ENCODE measurements around the gene ADAMTS7.
"Not testable (repeated sequence)": the region's sequence is repeated elsewhere in the genome, so short reads cannot be mapped to it uniquely, and the experiment has no call there.

The ADAMTS7 gene

DNA sequence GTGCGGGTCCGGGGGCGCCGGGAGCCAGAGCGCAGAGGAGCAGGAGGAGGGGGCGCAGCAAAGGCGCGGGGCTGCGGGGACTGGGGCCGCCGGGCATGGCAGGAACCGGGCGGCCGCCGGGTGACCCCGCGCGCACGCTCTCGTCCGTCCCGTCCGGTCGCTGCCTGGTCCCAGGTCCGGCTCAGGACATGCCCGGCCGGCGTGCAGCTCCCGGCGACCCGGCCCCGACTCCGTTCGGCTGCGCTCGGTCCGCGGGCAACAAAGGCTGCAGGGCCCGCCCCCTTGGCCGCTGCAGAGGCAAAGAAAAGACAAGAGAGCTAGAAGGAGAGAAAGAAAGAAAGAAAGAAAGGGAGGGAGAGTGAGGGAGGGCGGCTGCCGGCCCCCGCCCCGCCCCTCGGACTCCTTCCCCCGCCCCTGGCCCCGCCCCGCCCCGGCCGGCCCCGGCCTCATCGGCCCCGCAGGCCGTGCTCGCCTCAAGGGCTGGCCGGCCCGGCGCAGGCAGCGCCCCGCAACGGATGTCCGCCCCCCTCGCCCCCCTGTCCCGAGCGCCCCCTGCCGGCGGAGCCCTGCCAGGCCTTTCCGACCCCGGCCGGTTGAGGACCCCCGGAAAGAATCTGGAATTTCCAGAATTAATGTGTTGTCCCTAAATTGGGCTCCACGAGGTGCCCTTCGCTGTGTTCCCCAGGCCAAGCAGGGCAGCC lies at the start of gene ADAMTS7:
ADAMTS7 (minus strand) TSS at position 341 of the 701 bp plus-strand sequence; CDS start at position 97, 244 bp downstream.
- DNase-seq (ENCODE audit: low read depth in 3 of 3, low spot score in 1 of 3): peak in 1 of 3 donors; percentile 25

DNA sequence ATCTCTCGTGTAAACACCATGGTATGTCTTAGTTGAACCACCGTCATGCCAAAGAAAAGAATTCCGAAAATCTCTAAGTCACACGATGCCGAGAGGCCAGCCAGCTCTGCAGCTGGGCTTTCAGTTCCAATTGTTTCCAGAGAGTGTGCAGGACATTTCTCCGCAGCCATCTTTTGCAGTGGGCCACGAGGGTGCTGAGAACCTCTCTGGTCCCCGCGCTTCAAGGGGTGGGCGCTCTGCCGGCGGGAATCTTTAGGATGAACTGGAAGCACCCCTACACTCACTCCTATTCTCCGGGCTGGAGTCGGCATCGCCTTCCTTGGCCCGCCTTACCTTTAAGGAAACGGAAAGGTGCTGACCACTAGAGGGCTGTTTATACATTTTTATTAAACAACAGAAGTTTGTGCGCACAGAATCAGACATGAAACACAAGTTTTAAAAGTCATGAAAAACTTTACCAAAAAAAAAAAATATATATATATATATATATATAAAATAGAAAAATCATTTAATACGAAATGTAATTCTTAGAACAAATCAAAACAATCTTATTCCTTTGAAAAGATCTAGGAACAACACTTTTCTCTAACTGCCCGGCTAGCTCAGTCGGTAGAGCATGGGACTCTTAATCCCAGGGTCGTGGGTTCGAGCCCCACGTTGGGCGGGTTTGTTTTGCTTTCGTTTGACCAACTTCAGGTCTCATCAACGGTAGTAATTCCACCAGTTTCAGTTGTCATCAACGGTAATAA lies 48.9 kb upstream of the ADAMTS7 start:
- peak; percentile 24 to 71 (median 35) for DNase-seq (ENCODE audit: low read depth in 3 of 3, low spot score in 1 of 3)

- DNase-seq (ENCODE audit: low read depth in 3 of 3, low spot score in 1 of 3): no peak
Measured at GRCh38 chr15:78855746-78856145, 44.5 kb upstream of the ADAMTS7 start.

DNA sequence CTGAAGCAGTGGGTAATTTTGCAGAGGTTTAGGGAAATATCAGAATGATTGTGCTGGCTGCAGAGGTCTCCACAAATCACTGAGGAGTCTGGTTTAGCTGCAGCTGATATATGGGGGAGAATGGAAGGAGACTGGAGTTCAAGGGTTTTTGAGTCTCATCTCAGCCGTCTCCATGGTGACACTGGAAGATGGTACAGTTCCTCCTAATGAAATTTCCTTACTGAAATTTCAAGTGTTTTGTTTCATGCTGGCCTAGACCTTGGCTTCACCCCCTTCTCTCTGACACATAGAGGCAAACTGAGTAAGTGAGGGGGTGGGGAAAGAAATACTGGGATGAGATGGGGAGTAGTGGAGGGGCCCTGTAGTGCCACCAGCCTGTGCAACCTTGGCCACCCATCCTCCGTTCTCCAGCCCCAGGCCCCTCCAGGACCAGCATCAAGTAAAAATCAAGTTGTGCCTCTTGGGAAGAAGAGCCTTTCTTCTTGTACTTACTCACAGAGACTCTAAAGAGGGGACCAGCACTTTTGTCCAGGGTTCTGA lies 43.6 kb upstream of the ADAMTS7 start:
- DNase-seq (ENCODE audit: low read depth in 3 of 3, low spot score in 1 of 3): no peak

DNA sequence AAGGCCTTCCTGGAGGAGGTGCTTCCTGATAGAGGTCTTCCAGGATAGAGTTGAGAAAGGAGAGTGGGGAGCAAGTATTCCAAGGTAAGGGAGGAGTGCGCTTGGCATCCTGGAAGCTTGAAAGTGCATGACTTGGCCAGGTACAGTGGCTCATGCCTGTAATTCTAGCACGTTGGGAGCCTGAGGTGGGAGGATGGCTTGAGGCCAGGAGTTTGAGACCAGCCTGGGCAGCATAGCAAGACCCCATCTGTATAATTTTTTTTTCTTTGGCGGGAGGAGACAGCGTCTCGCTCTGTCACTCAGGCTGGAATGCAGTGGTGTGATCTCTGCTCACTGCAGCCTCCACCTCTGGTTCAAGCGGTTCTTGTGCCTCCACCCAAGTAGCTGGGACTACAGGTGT lies 42.2 kb upstream of the ADAMTS7 start:
- no peak for DNase-seq (ENCODE audit: low read depth in 3 of 3, low spot score in 1 of 3)

GRCh38 chr15:78850941-78851755 lies 39.9 kb upstream of the ADAMTS7 start:
- no peak for DNase-seq (ENCODE audit: low read depth in 3 of 3, low spot score in 1 of 3)

- DNase-seq (ENCODE audit: low read depth in 3 of 3, low spot score in 1 of 3): no peak
Measured at GRCh38 chr15:78850352-78850751, 39.1 kb upstream of the ADAMTS7 start.

GRCh38 chr15:78847387-78847906 lies 36.2 kb upstream of the ADAMTS7 start:
- not testable (repeated sequence) for DNase-seq (ENCODE audit: low read depth in 3 of 3, low spot score in 1 of 3)

DNA sequence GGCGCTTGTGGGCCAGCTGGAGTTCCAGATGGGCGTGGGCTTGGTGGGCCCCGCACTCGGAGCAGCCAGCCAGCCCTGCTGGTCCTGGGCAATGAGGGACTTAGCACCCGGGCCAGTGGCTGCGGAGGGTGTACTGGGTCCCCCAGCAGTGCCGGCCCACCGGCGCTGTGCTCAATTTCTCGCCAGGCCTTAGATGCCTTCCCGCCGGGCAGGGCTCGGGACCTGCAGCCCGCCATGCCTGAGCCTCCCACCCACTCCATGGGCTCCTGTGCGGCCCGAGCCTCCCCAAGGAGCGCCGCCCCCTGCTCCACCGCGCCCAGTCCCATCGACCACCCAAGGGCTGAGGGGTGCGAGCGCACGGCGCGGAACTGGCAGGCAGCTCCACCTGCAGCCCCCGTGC lies 35.6 kb upstream of the ADAMTS7 start:
- DNase-seq (ENCODE audit: low read depth in 3 of 3, low spot score in 1 of 3): not testable (repeated sequence)

DNA sequence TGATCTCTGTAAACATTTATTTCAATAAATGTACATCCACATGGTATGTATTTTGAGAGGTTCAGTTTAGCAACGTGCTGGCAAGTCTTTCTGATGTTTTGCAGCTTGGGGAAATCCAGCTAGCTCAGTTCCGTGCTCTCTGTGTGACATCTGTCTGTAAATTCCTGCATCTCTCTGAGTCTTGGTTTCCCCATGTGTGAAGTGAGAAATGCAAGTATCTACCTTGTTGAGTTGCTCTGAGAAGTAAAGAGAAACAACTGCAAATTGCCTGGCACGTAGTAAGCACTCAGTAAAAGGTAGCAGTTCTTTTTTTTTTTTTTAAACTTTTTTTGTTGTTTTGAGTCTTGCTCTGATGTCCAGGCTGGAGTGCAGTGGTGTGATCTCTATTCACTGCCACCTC lies 31.3 kb upstream of the ADAMTS7 start:
- DNase-seq (ENCODE audit: low read depth in 3 of 3, low spot score in 1 of 3): no peak

DNA sequence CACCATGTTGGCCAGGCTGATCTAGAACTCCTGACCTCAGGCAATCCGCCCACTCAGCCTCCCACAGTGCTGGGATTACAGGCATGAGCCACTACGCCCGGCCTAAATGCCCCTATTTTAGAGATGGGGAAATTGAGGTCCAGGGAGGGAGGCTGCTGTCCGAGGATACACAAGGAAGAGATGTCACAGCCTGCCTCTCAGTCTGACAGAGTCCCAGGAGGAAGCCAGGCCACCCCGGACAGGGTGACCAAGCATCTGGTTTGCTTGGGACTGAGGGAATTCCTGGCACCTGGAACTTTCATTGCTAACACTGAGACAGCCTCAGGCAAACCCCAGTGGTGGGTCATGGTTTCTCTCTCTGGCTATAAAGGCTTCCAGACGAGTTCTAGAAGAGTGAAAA lies 30.6 kb upstream of the ADAMTS7 start:
- no peak for DNase-seq (ENCODE audit: low read depth in 3 of 3, low spot score in 1 of 3)

GRCh38 chr15:78841376-78841706 lies 30.1 kb upstream of the ADAMTS7 start:
- no peak for DNase-seq (ENCODE audit: low read depth in 3 of 3, low spot score in 1 of 3)

DNA sequence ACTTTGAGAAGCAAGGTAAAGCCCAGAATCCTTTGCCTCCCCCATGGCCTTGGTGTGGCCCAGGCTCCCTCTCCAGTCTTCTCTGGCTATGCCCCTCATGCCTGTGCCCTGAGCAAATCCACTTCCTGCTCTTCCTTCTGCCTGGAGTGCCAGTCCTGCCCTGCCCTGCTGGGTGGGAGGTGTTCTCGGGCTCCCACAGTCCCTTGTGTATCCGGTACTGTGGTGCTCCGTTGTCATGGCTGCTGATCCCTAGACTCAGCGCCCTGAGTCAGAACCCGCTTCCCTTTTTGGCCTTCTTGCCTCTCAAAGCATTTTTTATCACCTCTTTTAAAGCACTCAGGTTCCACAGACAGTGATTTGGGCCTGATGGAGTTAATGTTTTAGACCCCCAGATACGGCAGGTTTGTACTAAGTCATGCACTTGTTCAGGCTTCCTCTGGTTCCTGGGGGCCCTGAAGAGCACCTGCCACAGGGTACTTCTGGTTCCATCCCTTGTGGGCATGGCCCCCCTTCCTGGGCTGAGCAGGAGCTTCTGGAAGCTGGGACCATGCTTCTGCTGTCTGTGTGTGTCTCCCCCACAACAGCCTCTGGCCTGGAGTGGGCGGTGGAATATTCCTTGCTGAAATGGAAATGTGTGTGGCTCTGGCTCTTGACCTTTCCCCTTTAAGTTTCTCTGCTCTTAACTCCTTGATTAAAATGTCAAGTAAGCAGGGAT lies 29.6 kb upstream of the ADAMTS7 start:
- no peak for DNase-seq (ENCODE audit: low read depth in 3 of 3, low spot score in 1 of 3)

DNA sequence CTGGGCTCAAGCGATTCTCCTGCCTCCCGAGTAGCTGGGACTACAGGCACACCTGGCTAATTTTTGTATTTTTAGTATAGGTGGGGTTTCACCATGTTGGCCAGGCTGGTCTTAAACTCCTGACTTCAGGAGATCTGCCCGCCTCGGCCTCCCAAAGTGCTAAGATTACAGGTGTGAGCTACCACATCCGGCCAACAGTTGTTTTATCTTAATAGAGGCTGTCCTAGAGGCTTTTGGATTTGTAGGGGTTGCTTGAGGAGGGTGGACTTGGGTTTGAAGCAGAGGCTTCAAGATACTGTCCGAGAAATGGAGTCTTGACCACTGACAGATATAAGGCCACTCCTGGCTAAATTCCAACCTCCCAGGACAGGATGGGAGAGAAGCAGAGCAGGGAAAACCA lies 27.9 kb upstream of the ADAMTS7 start:
- DNase-seq (ENCODE audit: low read depth in 3 of 3, low spot score in 1 of 3): not testable (repeated sequence)

GRCh38 chr15:78838489-78838888 lies 27.2 kb upstream of the ADAMTS7 start:
- DNase-seq (ENCODE audit: low read depth in 3 of 3, low spot score in 1 of 3): no peak

- no peak for DNase-seq (ENCODE audit: low read depth in 3 of 3, low spot score in 1 of 3)
Measured at GRCh38 chr15:78837543-78837942, 26.3 kb upstream of the ADAMTS7 start.

GRCh38 chr15:78837131-78837530 lies 25.9 kb upstream of the ADAMTS7 start:
- DNase-seq (ENCODE audit: low read depth in 3 of 3, low spot score in 1 of 3): no peak

DNA sequence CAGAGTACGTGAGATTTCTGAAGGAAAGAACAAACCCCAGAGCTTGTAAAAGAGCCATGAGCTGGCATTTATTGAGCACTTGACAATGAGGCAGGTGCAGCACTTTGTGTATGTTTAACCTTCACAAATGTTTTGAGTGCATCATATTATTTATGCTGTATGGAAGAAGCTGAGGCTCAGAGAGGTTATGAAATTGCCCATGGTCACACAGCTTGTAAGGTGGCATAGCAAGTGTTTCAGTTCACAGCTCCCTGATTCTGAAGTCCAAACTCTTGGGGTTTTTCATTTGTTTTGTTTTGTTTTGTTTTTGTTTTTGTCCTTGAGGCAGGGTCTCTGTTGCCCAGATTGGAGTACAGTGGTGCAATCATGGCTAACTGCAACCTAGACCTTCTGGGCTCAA lies 25.1 kb upstream of the ADAMTS7 start:
- DNase-seq (ENCODE audit: low read depth in 3 of 3, low spot score in 1 of 3): no peak

DNA sequence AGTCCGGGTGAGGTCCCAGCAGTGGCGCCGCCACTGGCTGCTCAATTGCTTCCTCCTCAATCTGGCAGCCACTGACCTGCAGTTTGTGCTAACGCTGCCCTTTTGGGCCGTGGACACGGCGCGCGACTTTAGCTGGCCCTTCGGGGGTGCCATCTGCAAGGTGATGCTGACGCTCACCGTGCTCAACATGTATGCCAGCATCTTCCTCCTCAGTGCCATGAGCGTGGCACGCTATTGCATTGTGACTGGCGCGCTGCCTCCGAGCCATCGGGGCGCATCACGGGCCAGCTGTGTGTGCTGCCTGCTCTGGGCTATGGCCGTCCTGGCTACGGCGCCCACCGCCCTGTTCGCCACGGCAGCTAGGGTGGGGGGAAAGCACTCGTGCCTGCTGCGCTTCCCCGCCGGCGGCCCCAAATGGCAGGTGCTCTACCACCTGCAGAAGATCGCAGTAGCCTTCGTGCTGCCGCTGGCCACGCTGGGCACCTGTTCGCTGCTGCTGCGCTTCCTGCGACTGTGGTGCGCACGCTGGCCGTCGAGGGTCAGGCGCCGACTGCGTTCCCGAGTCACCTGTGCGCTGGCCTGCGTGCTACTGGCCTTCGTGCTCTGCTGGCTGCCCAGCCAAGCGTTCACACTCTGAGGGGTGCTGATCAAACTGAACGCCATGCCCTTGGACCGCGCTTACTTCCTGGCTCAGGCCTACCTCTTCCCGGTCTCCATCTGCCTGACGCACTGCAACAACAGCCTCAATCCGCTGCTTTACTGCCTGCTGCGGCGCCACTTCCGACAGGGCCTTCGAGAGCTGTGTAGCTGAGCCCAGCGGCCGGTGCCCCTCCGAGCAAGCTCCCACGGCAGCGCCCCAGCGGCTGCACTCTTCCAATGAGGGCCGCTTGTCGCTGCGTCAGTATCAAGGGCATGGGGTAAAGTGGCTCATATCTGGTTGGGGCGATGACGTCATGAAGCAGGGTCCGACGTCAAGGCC lies 20.3 kb upstream of the ADAMTS7 start:
- no peak for DNase-seq (ENCODE audit: low read depth in 3 of 3, low spot score in 1 of 3)
